ENCODE measurements around the gene TMEM106B.
"Not testable (repeated sequence)": the region's sequence is repeated elsewhere in the genome, so short reads cannot be mapped to it uniquely, and the experiment has no call there.

The TMEM106B gene

GRCh38 chr7:12211054-12211710, at the start of gene TMEM106B:
Gene TMEM106B (plus strand): TSS chr7:12211294. CDS start chr7:12214811, 3,517 bp downstream.
- DNase-seq: peak; percentile 90

- no peak for DNase-seq
These were observed 48.5 kb upstream of the TMEM106B start for GRCh38 chr7:12162415-12163113.

GRCh38 chr7:12168065-12168464, 43.0 kb upstream of the TMEM106B start:
- DNase-seq: not testable (repeated sequence)

- DNase-seq: not testable (repeated sequence)
These were observed 40.9 kb upstream of the TMEM106B start for GRCh38 chr7:12169981-12170820.

GRCh38 chr7:12173671-12174070, 37.4 kb upstream of the TMEM106B start:
- no peak for DNase-seq

- DNase-seq: no peak
These were observed 36.2 kb upstream of the TMEM106B start for GRCh38 chr7:12174931-12175330.

GRCh38 chr7:12178317-12178716, 32.8 kb upstream of the TMEM106B start:
- DNase-seq: no peak

- DNase-seq: no peak
These were observed 16.7 kb upstream of the TMEM106B start for GRCh38 chr7:12194426-12194825.

GRCh38 chr7:12196386-12196785, 14.7 kb upstream of the TMEM106B start:
- DNase-seq: no peak

- no peak for DNase-seq
These were observed 11.7 kb upstream of the TMEM106B start for GRCh38 chr7:12199363-12199762.

- no peak for DNase-seq
These were observed 4.0 kb upstream of the TMEM106B start for GRCh38 chr7:12207046-12207445.

GRCh38 chr7:12209221-12209620, 1.9 kb upstream of the TMEM106B start:
- DNase-seq: no peak

- no peak for DNase-seq
These were observed 678 bp upstream of the TMEM106B start for GRCh38 chr7:12210179-12211053.

GRCh38 chr7:12211711-12212485, 804 bp downstream of the TMEM106B start:
- DNase-seq: no peak

- no peak for DNase-seq
These were observed 6.2 kb downstream of the TMEM106B start for GRCh38 chr7:12217311-12217710.

GRCh38 chr7:12220389-12221046, 9.4 kb downstream of the TMEM106B start:
- no peak for DNase-seq

- no peak for DNase-seq
These were observed 10.3 kb downstream of the TMEM106B start for GRCh38 chr7:12221414-12221813.

GRCh38 chr7:12222889-12223579, 11.9 kb downstream of the TMEM106B start:
- DNase-seq: peak; percentile 22

- not testable (repeated sequence) for DNase-seq
These were observed 13.9 kb downstream of the TMEM106B start for GRCh38 chr7:12225017-12225416.

GRCh38 chr7:12226756-12227155, 15.7 kb downstream of the TMEM106B start:
- DNase-seq: no peak

- DNase-seq: no peak
These were observed 16.9 kb downstream of the TMEM106B start for GRCh38 chr7:12228024-12228423.
